ENCODE results near the gene CHD2.

Gene CHD2

GRCh38 chr15:93046721-93047120 lies 146.6 kb downstream of the CHD2 start:
- no peak for DNase-seq
- Histone ChIP-seq H3K27me3 (replicated peaks) (no peaks in the 10 kb centered on the region), H3K27ac (no peak overlapping the region), H3K36me3 (replicated peaks) (no peaks in the 10 kb centered on the region), H3K4me3 (ENCODE audit: low read depth, low read length) (no peak overlapping the region)
- TF ChIP-seq CTCF (IDR thresholded peaks at IDR 0.05; ENCODE audit: low read depth, low read length, missing control alignments) = no peak
- in situ Hi-C loops (cut with HindIII; ENCODE audit: low pct_ligation_motif_present, low sequenced_read_pairs) = no loop called here

GRCh38 chr15:93047621-93048425 lies 147.7 kb downstream of the CHD2 start:
- no peaks in the 10 kb centered on the region for H3K36me3 ChIP-seq (replicated peaks)
- no peak overlapping the region for H3K4me3 ChIP-seq (ENCODE audit: low read depth, low read length)
- in situ Hi-C loops (cut with HindIII; ENCODE audit: low pct_ligation_motif_present, low sequenced_read_pairs) = no loop called here
- no peaks in the 10 kb centered on the region for H3K27me3 ChIP-seq (replicated peaks)
- DNase-seq = no peak
- no peak for TF ChIP-seq CTCF (IDR thresholded peaks at IDR 0.05; ENCODE audit: low read depth, low read length, missing control alignments)
- no peak overlapping the region for H3K27ac ChIP-seq

GRCh38 chr15:93048426-93048721 lies 148.2 kb downstream of the CHD2 start:
- no peak for TF ChIP-seq CTCF (IDR thresholded peaks at IDR 0.05; ENCODE audit: low read depth, low read length, missing control alignments)
- Histone ChIP-seq H3K36me3 (replicated peaks) (no peaks in the 10 kb centered on the region), H3K4me3 (ENCODE audit: low read depth, low read length) (no peak overlapping the region), H3K27ac (no peak overlapping the region), H3K27me3 (replicated peaks) (no peaks in the 10 kb centered on the region)
- in situ Hi-C loops (cut with HindIII; ENCODE audit: low pct_ligation_motif_present, low sequenced_read_pairs) = no loop called here
- no peak for DNase-seq

- in situ Hi-C loops (cut with HindIII; ENCODE audit: low pct_ligation_motif_present, low sequenced_read_pairs) = no loop called here
- TF ChIP-seq CTCF (IDR thresholded peaks at IDR 0.05; ENCODE audit: low read depth, low read length, missing control alignments) = no peak
- DNase-seq = no peak
- no peaks in the 10 kb centered on the region for H3K36me3 ChIP-seq (replicated peaks)
- H3K27ac ChIP-seq = no peak overlapping the region
- H3K4me3 ChIP-seq (ENCODE audit: low read depth, low read length) = no peak overlapping the region
- H3K27me3 ChIP-seq (replicated peaks) = no peaks in the 10 kb centered on the region
Observed at GRCh38 chr15:93048759-93049161, 148.6 kb downstream of the CHD2 start.

- no peaks in the 10 kb centered on the region for H3K36me3 ChIP-seq (replicated peaks)
- in situ Hi-C loops (cut with HindIII; ENCODE audit: low pct_ligation_motif_present, low sequenced_read_pairs) = no loop called here
Observed at GRCh38 chr15:93049233-93049632, 149.1 kb downstream of the CHD2 start.

More at GRCh38 chr15:93049233-93049632, 149.1 kb downstream of the CHD2 start:
- no peak for TF ChIP-seq CTCF (IDR thresholded peaks at IDR 0.05; ENCODE audit: low read depth, low read length, missing control alignments)
- Histone ChIP-seq H3K27me3 (replicated peaks) (no peaks in the 10 kb centered on the region), H3K4me3 (ENCODE audit: low read depth, low read length) (no peak overlapping the region), H3K27ac (no peak overlapping the region)
- no peak for DNase-seq

All from brain microvascular endothelial cell (primary cell).